Neural cell (in vitro differentiated cells): ENCODE data around the gene HMGB3. TPM values are rescaled to one million over a fixed set of nuclear protein-coding genes. Genes with fewer than 3 reads are reported as not detected.

ENCODE experiments used
- H2AFZ ChIP-seq: fragments of 200-600, 300-800 bp; sonication (generic), shearing (Covaris generic); 2 replicates; pipeline ENCODE4 v1.6.0; 2014; ENCODE audit warnings: low read depth, mild to moderate bottlenecking, antibody characterized with exemption, low read length, moderate library complexity
- H3F3A ChIP-seq: fragments of 200-600 bp; shearing (Covaris generic); 2 replicates; pipeline ENCODE4 v1.6.1; 2016; ENCODE audit warnings: mild to moderate bottlenecking, moderate library complexity, mixed read lengths, antibody characterized with exemption, low read length; ENCODE audit not compliant: insufficient read depth, poor library complexity, severe bottlenecking
- H3K27ac ChIP-seq: fragments of 200-600, 300-800 bp; sonication (generic), shearing (Covaris generic); 2 replicates; pipeline ENCODE4 v1.5.1; 2014; ENCODE audit warnings: mild to moderate bottlenecking, low read length, moderate library complexity
- H3K27me3 ChIP-seq: fragments of 300-800, 200-600 bp; sonication (generic), shearing (Covaris generic); 2 replicates; pipeline ENCODE4 v1.6.0; 2014; ENCODE audit warnings: mild to moderate bottlenecking, low read depth, low read length, moderate library complexity; ENCODE audit not compliant: insufficient read depth
- H3K36me3 ChIP-seq: fragments of 300-800, 200-600 bp; sonication (generic), shearing (Covaris generic); 2 replicates; pipeline ENCODE4 v1.5.1; 2014; ENCODE audit warnings: mild to moderate bottlenecking, antibody characterized with exemption, low read length, moderate library complexity; ENCODE audit not compliant: insufficient read depth
- H3K4me2 ChIP-seq: fragments of 300-800, 200-600 bp; sonication (generic), shearing (Covaris generic); 2 replicates; pipeline ENCODE4 v1.6.0; 2014; ENCODE audit warnings: mild to moderate bottlenecking, low read length
- H3K4me3 ChIP-seq: fragments of 300-800, 200-600 bp; sonication (generic), shearing (Covaris generic); 2 replicates; pipeline ENCODE4 v1.5.1; 2014; ENCODE audit warnings: mild to moderate bottlenecking, low read length, moderate library complexity
- H3K79me2 ChIP-seq: fragments of 200-600 bp; shearing (Covaris generic); replicated peaks from 2 replicates; pipeline ENCODE4 v1.6.0; 2014; ENCODE audit warnings: mild to moderate bottlenecking, low read length, moderate library complexity; ENCODE audit not compliant: insufficient read depth
- H3K9ac ChIP-seq: fragments of 300-800, 200-600 bp; sonication (generic), shearing (Covaris generic); 2 replicates; pipeline ENCODE4 v1.6.1; 2016; ENCODE audit warnings: mild to moderate bottlenecking, low read length, mixed read lengths
- H3K9me2 ChIP-seq: fragments of 200-600 bp; shearing (Covaris generic); 2 replicates; pipeline ENCODE4 v1.6.1; 2016; ENCODE audit warnings: mild to moderate bottlenecking, low read length, mixed read lengths; ENCODE audit not compliant: insufficient read depth
- H3K9me3 ChIP-seq: fragments of 200-600, 300-800 bp; sonication (generic), shearing (Covaris generic); 2 replicates; pipeline ENCODE4 v1.6.1; 2016; ENCODE audit warnings: mild to moderate bottlenecking, mixed run types, low read length, moderate library complexity, mixed read lengths
- H4K20me1 ChIP-seq: fragments of 200-600 bp; shearing (Covaris generic); 2 replicates; pipeline ENCODE4 v1.6.1; 2016; ENCODE audit warnings: mild to moderate bottlenecking, mixed run types; ENCODE audit not compliant: insufficient read depth
- CTCF ChIP-seq: fragments of 450-650 bp; IDR thresholded peaks from 2 replicates; pipeline ENCODE4 v1.5.1; 2014; ENCODE audit warnings: antibody characterized with exemption, mild to moderate bottlenecking, moderate library complexity; ENCODE audit not compliant: poor library complexity, severe bottlenecking
- EP300 ChIP-seq: fragments of 450-650 bp; conservative IDR thresholded peaks from 2 replicates; pipeline ENCODE4 v1.6.1; 2014; ENCODE audit warnings: antibody characterized with exemption, mild to moderate bottlenecking, moderate library complexity; ENCODE audit not compliant: poor library complexity, severe bottlenecking
- EZH2 ChIP-seq: fragments of 200-600, 300-800 bp; shearing (Covaris generic), sonication (generic); IDR thresholded peaks from 2 replicates; pipeline ENCODE4 v1.6.1; 2014; ENCODE audit warnings: antibody characterized with exemption, low read length, borderline replicate concordance, mild to moderate bottlenecking; ENCODE audit not compliant: insufficient read depth, poor library complexity, severe bottlenecking
- MXI1 ChIP-seq: fragments of 450-650 bp; conservative IDR thresholded peaks from 2 replicates; pipeline ENCODE4 v1.6.1; 2014; ENCODE audit warnings: antibody characterized with exemption, mild to moderate bottlenecking; ENCODE audit not compliant: poor library complexity, severe bottlenecking
- POLR2AphosphoS5 ChIP-seq: IDR thresholded peaks from 2 replicates; pipeline ENCODE4 v1.6.1; 2012
- RAD21 ChIP-seq: fragments of 450-650 bp; conservative IDR thresholded peaks from 2 replicates; pipeline ENCODE4 v1.6.1; 2014; ENCODE audit warnings: antibody characterized with exemption, mild to moderate bottlenecking, moderate library complexity
- REST ChIP-seq: IDR thresholded peaks from 2 replicates; pipeline ENCODE4 v1.6.1; 2012; ENCODE audit warnings: borderline replicate concordance
- SMC3 ChIP-seq: fragments of 450-650 bp; conservative IDR thresholded peaks from 2 replicates; pipeline ENCODE4 v1.6.1; 2014; ENCODE audit warnings: antibody characterized with exemption, mild to moderate bottlenecking, moderate library complexity; ENCODE audit not compliant: poor library complexity
- TAF1 ChIP-seq: IDR thresholded peaks from 2 replicates; pipeline ENCODE4 v1.6.1; 2012; ENCODE audit warnings: low read depth
- polyA plus RNA-seq: library from polyadenylated mRNA; depleted of rRNA; stranded (reverse); fragments of >200 nt; gene quantifications from 2 replicates; pipeline ENCODE4 v1.2.3, GENCODE V29; 2014

Gene HMGB3
- polyA plus RNA-seq, 1 donor from 2014 or later: 249 TPM

GRCh38 chrX:151019856-151020255, 36.7 kb downstream of the HMGB3 start:
- Histone ChIP-seq H3K27ac (no peak overlapping the region), H3K9me2 (no peaks in the 10 kb centered on the region), H4K20me1 (no peaks in the 10 kb centered on the region), H3K36me3 (no peaks in the 10 kb centered on the region), H3K9me3 (no peaks in the 10 kb centered on the region), H3K9ac (no peak overlapping the region), H3F3A (no peaks in the 10 kb centered on the region), H3K4me3 (no peak overlapping the region), H3K4me2 (no peak overlapping the region), H2AFZ (no peak overlapping the region), H3K79me2 (no peaks in the 10 kb centered on the region), H3K27me3 (no peaks in the 10 kb centered on the region)
- TF ChIP-seq POLR2AphosphoS5 (no peak), EZH2 (no peak), REST (no peak), SMC3 (no peak), MXI1 (no peak), TAF1 (no peak)

GRCh38 chrX:151030845-151031244, 47.7 kb downstream of the HMGB3 start:
- Histone ChIP-seq H4K20me1 (no peaks in the 10 kb centered on the region), H3K36me3 (no peaks in the 10 kb centered on the region), H3K27me3 (no peaks in the 10 kb centered on the region), H3F3A (no peaks in the 10 kb centered on the region), H3K9me2 (no peaks in the 10 kb centered on the region), H3K9me3 (no peaks in the 10 kb centered on the region), H3K9ac (no peak overlapping the region), H2AFZ (no peak overlapping the region), H3K4me2 (no peak overlapping the region), H3K27ac (no peak overlapping the region), H3K79me2 (no peaks in the 10 kb centered on the region), H3K4me3 (no peak overlapping the region)
- no peak for TF ChIP-seq SMC3
- no peak for TF ChIP-seq TAF1
- no peak for TF ChIP-seq POLR2AphosphoS5

GRCh38 chrX:151031391-151031975, 48.3 kb downstream of the HMGB3 start:
- H3K9me2 ChIP-seq: no peaks in the 10 kb centered on the region
- no peaks in the 10 kb centered on the region for H4K20me1 ChIP-seq
- H3F3A ChIP-seq: no peaks in the 10 kb centered on the region
- H2AFZ ChIP-seq: no peak overlapping the region
- H3K27me3 ChIP-seq: no peaks in the 10 kb centered on the region
- no peak overlapping the region for H3K4me2 ChIP-seq
- H3K27ac ChIP-seq: no peak overlapping the region
- H3K9ac ChIP-seq: no peak overlapping the region
- H3K79me2 ChIP-seq: no peaks in the 10 kb centered on the region
- no peaks in the 10 kb centered on the region for H3K9me3 ChIP-seq
- no peaks in the 10 kb centered on the region for H3K36me3 ChIP-seq
- TF ChIP-seq POLR2AphosphoS5 (no peak), TAF1 (no peak), CTCF (no peak), EP300 (no peak), SMC3 (no peak), EZH2 (no peak), REST (no peak), MXI1 (no peak), RAD21 (no peak)
- no peak overlapping the region for H3K4me3 ChIP-seq
